NT2/D1 (cell line): Measurements from ENCODE around the gene ARRB1.
A peak's percentile ranks its signal among the peaks of the same experiment; 100 is the strongest.
"Not testable (repeated sequence)": the region's sequence is repeated elsewhere in the genome, so short reads cannot be mapped to it uniquely, and the experiment has no call there.

Experiments used
- DNase-seq: peaks from one replicate; pipeline ENCODE4 v3.0.0-alpha.2; 2011; ENCODE audit warnings: low read depth, low spot score
- H3K27me3 ChIP-seq: 2 replicates; pipeline ENCODE4 v1.6.0; 2011; ENCODE audit warnings: mild to moderate bottlenecking; ENCODE audit not compliant: insufficient read length, insufficient read depth
- H3K36me3 ChIP-seq: 2 replicates; pipeline ENCODE4 v1.6.1; 2011; ENCODE audit warnings: mild to moderate bottlenecking, low read length, mixed read lengths; ENCODE audit not compliant: insufficient read depth, insufficient read length
- H3K4me1 ChIP-seq: 2 replicates; pipeline ENCODE4 v1.5.1; 2011; ENCODE audit not compliant: insufficient read depth, insufficient read length
- H3K4me3 ChIP-seq: 2 replicates; pipeline ENCODE4 v1.5.1; 2011; ENCODE audit warnings: low read depth; ENCODE audit not compliant: insufficient read length
- H3K9ac ChIP-seq: 2 replicates; pipeline ENCODE4 v1.6.0; 2011; ENCODE audit warnings: low read depth; ENCODE audit not compliant: insufficient read length
- H3K9me3 ChIP-seq: 2 replicates; pipeline ENCODE4 v1.5.1; 2011; ENCODE audit warnings: mild to moderate bottlenecking, low read length; ENCODE audit not compliant: insufficient read depth
- SUZ12 ChIP-seq: IDR thresholded peaks from 2 replicates; pipeline ENCODE4 v1.6.1; 2011; ENCODE audit not compliant: insufficient read length, insufficient read depth; ENCODE audit errors: extremely low read depth
- YY1 ChIP-seq: IDR thresholded peaks from 2 replicates; pipeline ENCODE4 v1.6.1; 2011; ENCODE audit not compliant: insufficient read length, insufficient read depth
- ZNF274 ChIP-seq: IDR thresholded peaks from 2 replicates; pipeline ENCODE4 v1.6.1; 2011; ENCODE audit warnings: mild to moderate bottlenecking, low read depth, low read length

Gene ARRB1

GRCh38 chr11:75308116-75308515 lies 43.3 kb downstream of the ARRB1 start:
- no peak for TF ChIP-seq SUZ12
- no peak for TF ChIP-seq ZNF274
- no peak for TF ChIP-seq YY1
- peaks cover 46% of the 10 kb centered on the region for H3K36me3 ChIP-seq
- DNase-seq: no peak

GRCh38 chr11:75307058-75307457 lies 44.4 kb downstream of the ARRB1 start:
- Histone ChIP-seq H3K4me3 (no peak overlapping the region), H3K36me3 (peaks cover 39% of the 10 kb centered on the region), H3K9me3 (no peaks in the 10 kb centered on the region)

More at GRCh38 chr11:75308116-75308515, 43.3 kb downstream of the ARRB1 start:
- Histone ChIP-seq H3K4me1 (peaks cover 15% of the 10 kb centered on the region), H3K4me3 (no peak overlapping the region), H3K9ac (no peak overlapping the region), H3K27me3 (no peaks in the 10 kb centered on the region), H3K9me3 (no peaks in the 10 kb centered on the region)

GRCh38 chr11:75306529-75306928 lies 44.9 kb downstream of the ARRB1 start:
- H3K4me1 ChIP-seq: peaks cover 11% of the 10 kb centered on the region
- no peak overlapping the region for H3K4me3 ChIP-seq
- no peaks in the 10 kb centered on the region for H3K27me3 ChIP-seq
- peak overlapping the region; percentile 50 for H3K9ac ChIP-seq
- peaks cover 37% of the 10 kb centered on the region for H3K36me3 ChIP-seq
- TF ChIP-seq SUZ12 (no peak), YY1 (no peak), ZNF274 (no peak)
- no peaks in the 10 kb centered on the region for H3K9me3 ChIP-seq
- DNase-seq: no peak

More at GRCh38 chr11:75307058-75307457, 44.4 kb downstream of the ARRB1 start:
- Histone ChIP-seq H3K9ac (peak overlapping the region; percentile 50), H3K27me3 (no peaks in the 10 kb centered on the region), H3K4me1 (peaks cover 13% of the 10 kb centered on the region)
- TF ChIP-seq ZNF274 (no peak), SUZ12 (no peak), YY1 (no peak)
- no peak for DNase-seq

GRCh38 chr11:75305993-75306392 lies 45.5 kb downstream of the ARRB1 start:
- no peak overlapping the region for H3K4me3 ChIP-seq
- H3K27me3 ChIP-seq: no peaks in the 10 kb centered on the region
- H3K9ac ChIP-seq: no peak overlapping the region
- DNase-seq: no peak
- H3K36me3 ChIP-seq: peaks cover 38% of the 10 kb centered on the region
- no peaks in the 10 kb centered on the region for H3K9me3 ChIP-seq
- no peak for TF ChIP-seq ZNF274
- no peak for TF ChIP-seq SUZ12
- no peak for TF ChIP-seq YY1
- H3K4me1 ChIP-seq: peaks cover 11% of the 10 kb centered on the region

- Histone ChIP-seq H3K27me3 (no peaks in the 10 kb centered on the region), H3K36me3 (peaks cover 36% of the 10 kb centered on the region), H3K9me3 (no peaks in the 10 kb centered on the region), H3K4me3 (no peak overlapping the region), H3K9ac (no peak overlapping the region), H3K4me1 (peaks cover 11% of the 10 kb centered on the region)
- no peak for TF ChIP-seq YY1
- TF ChIP-seq SUZ12: no peak
- no peak for DNase-seq
These were observed 46.0 kb downstream of the ARRB1 start for GRCh38 chr11:75305452-75305851.

- not testable (repeated sequence) for DNase-seq, H3K9ac ChIP-seq, H3K4me3 ChIP-seq, H3K27me3 ChIP-seq, H3K9me3 ChIP-seq
- H3K4me1 ChIP-seq: peaks cover 11% of the 10 kb centered on the region
- peaks cover 31% of the 10 kb centered on the region for H3K36me3 ChIP-seq
These were observed 46.5 kb downstream of the ARRB1 start for GRCh38 chr11:75304941-75305340.

GRCh38 chr11:75303544-75304224 lies 47.8 kb downstream of the ARRB1 start:
- Histone ChIP-seq H3K4me1 (peaks cover 11% of the 10 kb centered on the region), H3K9ac (no peak overlapping the region), H3K4me3 (no peak overlapping the region), H3K27me3 (no peaks in the 10 kb centered on the region), H3K9me3 (no peaks in the 10 kb centered on the region), H3K36me3 (peaks cover 18% of the 10 kb centered on the region)
- TF ChIP-seq ZNF274 (no peak), YY1 (no peak), SUZ12 (no peak)
- no peak for DNase-seq
